ENCODE results near the gene OPHN1.

DNA sequence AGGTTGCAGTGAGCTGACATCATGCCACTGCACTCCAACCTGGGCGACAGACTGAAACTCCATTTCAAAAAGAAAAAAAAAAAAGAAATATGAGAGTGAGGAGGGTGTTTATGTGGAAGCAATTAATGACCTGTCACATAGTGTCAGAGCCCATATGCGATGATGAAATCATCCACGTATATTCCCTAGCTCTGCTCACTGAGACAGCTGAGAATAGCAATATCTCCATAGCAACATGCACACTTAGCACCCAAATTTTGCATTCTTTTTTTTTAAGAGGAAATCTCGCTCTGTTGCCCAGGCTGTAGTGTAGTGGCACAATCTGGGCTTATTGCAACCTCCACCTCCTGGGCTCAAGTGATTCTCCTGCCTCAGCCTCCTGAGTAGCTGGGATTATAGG, 31.5 kb upstream of the OPHN1 start:
- TF ChIP-seq, protein P1, sequence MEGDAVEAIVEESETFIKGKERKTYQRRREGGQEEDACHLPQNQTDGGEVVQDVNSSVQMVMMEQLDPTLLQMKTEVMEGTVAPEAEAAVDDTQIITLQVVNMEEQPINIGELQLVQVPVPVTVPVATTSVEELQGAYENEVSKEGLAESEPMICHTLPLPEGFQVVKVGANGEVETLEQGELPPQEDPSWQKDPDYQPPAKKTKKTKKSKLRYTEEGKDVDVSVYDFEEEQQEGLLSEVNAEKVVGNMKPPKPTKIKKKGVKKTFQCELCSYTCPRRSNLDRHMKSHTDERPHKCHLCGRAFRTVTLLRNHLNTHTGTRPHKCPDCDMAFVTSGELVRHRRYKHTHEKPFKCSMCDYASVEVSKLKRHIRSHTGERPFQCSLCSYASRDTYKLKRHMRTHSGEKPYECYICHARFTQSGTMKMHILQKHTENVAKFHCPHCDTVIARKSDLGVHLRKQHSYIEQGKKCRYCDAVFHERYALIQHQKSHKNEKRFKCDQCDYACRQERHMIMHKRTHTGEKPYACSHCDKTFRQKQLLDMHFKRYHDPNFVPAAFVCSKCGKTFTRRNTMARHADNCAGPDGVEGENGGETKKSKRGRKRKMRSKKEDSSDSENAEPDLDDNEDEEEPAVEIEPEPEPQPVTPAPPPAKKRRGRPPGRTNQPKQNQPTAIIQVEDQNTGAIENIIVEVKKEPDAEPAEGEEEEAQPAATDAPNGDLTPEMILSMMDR (IDR thresholded peaks at IDR 0.05; ENCODE audit: low read depth, low read length, poor library complexity, severe bottlenecking), result no peak
- no peak for TF ChIP-seq EZH2phosphoT487 (IDR thresholded peaks at IDR 0.05; ENCODE audit: borderline replicate concordance, low read length)

Data from DOHH2 (cell line).